ENCODE measurements around the gene ZBTB12. TPM values are rescaled to one million over a fixed set of nuclear protein-coding genes. Genes with fewer than 3 reads are reported as not detected.

The ZBTB12 gene
- total RNA-seq: 1 to 10 TPM in 3 of 4 donors, under 1 TPM in 1; 0.49 to 2.6 (median 1.5) TPM

GRCh38 chr6:31901953-31902643 lies at the start of gene ZBTB12:
Gene ZBTB12, minus strand, starts transcription at chr6:31902086. Its CDS starts 781 bp downstream, at chr6:31901305.
- H3K27me3 ChIP-seq: no peaks in the 10 kb centered on the region
- no peaks in the 10 kb centered on the region for H3K9me3 ChIP-seq
- under 1% methylated on average over 37 of the region's 77 CpGs for WGBS
- H3K4me3 ChIP-seq: peak within 1 kb of the TSS; percentile 69
- no peak for TF ChIP-seq POLR2AphosphoS5 (IDR thresholded peaks at IDR 0.05)
- no peak for TF ChIP-seq EP300 (IDR thresholded peaks at IDR 0.05)
- no peak for TF ChIP-seq POLR2A (IDR thresholded peaks at IDR 0.05)
- no peak for TF ChIP-seq CTCF (IDR thresholded peaks at IDR 0.05)
- H3K36me3 ChIP-seq: no peaks in the 10 kb centered on the region
- H3K27ac ChIP-seq: peak within 1 kb of the TSS; percentile 85
- peak; percentile 89 to 92 for DNase-seq (ENCODE audit: low spot score in 2 of 2)
- H3K4me1 ChIP-seq: peaks cover 39% of the 10 kb centered on the region

GRCh38 chr6:31949926-31950548 lies 48.2 kb upstream of the ZBTB12 start:
- peaks cover 16% of the 10 kb centered on the region for H3K4me1 ChIP-seq
- DNase-seq (ENCODE audit: low spot score in 2 of 2): no peak
- no peaks in the 10 kb centered on the region for H3K9me3 ChIP-seq
- H3K27ac ChIP-seq: no peak overlapping the region
- TF ChIP-seq POLR2AphosphoS5 (IDR thresholded peaks at IDR 0.05): no peak
- TF ChIP-seq POLR2A (IDR thresholded peaks at IDR 0.05): no peak
- TF ChIP-seq EP300 (IDR thresholded peaks at IDR 0.05): no peak
- TF ChIP-seq CTCF (IDR thresholded peaks at IDR 0.05): no peak
- H3K36me3 ChIP-seq: peaks cover 45% of the 10 kb centered on the region
- H3K4me3 ChIP-seq: no peak overlapping the region
- no peaks in the 10 kb centered on the region for H3K27me3 ChIP-seq
- 89% methylated on average over 7 of the region's 7 CpGs for WGBS

- no peak for DNase-seq (ENCODE audit: low spot score in 2 of 2)
- no peak for TF ChIP-seq POLR2AphosphoS5 (IDR thresholded peaks at IDR 0.05)
- no peak for TF ChIP-seq EP300 (IDR thresholded peaks at IDR 0.05)
- TF ChIP-seq CTCF (IDR thresholded peaks at IDR 0.05): no peak
- TF ChIP-seq POLR2A (IDR thresholded peaks at IDR 0.05): no peak
- no peak overlapping the region for H3K27ac ChIP-seq
- H3K4me3 ChIP-seq: no peak overlapping the region
- no peaks in the 10 kb centered on the region for H3K9me3 ChIP-seq
- 69% methylated on average over 6 of the region's 6 CpGs for WGBS
- no peaks in the 10 kb centered on the region for H3K27me3 ChIP-seq
- peaks cover 21% of the 10 kb centered on the region for H3K4me1 ChIP-seq
- peaks cover 34% of the 10 kb centered on the region for H3K36me3 ChIP-seq
These were observed 47.0 kb upstream of the ZBTB12 start for GRCh38 chr6:31948753-31949413.

- TF ChIP-seq EP300 (IDR thresholded peaks at IDR 0.05) (no peak), CTCF (IDR thresholded peaks at IDR 0.05) (no peak), POLR2AphosphoS5 (IDR thresholded peaks at IDR 0.05) (no peak), POLR2A (IDR thresholded peaks at IDR 0.05) (no peak)
- no peak overlapping the region for H3K4me3 ChIP-seq
- no peak overlapping the region for H3K27ac ChIP-seq
- WGBS: 75% methylated on average over 5 of the region's 5 CpGs
- no peak for DNase-seq (ENCODE audit: low spot score in 2 of 2)
- H3K4me1 ChIP-seq: peaks cover 21% of the 10 kb centered on the region
- no peaks in the 10 kb centered on the region for H3K9me3 ChIP-seq
- no peaks in the 10 kb centered on the region for H3K27me3 ChIP-seq
- peaks cover 28% of the 10 kb centered on the region for H3K36me3 ChIP-seq
These were observed 46.4 kb upstream of the ZBTB12 start for GRCh38 chr6:31948306-31948705.

GRCh38 chr6:31947864-31948263 lies 46.0 kb upstream of the ZBTB12 start:
- Histone ChIP-seq H3K9me3 (no peaks in the 10 kb centered on the region), H3K4me1 (peaks cover 21% of the 10 kb centered on the region), H3K27me3 (no peaks in the 10 kb centered on the region), H3K4me3 (no peak overlapping the region), H3K36me3 (peaks cover 24% of the 10 kb centered on the region), H3K27ac (no peak overlapping the region)
- DNase-seq (ENCODE audit: low spot score in 2 of 2): no peak
- WGBS: 86% methylated on average over 4 of the region's 4 CpGs
- TF ChIP-seq POLR2AphosphoS5 (IDR thresholded peaks at IDR 0.05): no peak
- TF ChIP-seq CTCF (IDR thresholded peaks at IDR 0.05): no peak
- no peak for TF ChIP-seq POLR2A (IDR thresholded peaks at IDR 0.05)
- no peak for TF ChIP-seq EP300 (IDR thresholded peaks at IDR 0.05)
